ENCODE measurements around the gene TMEM123.

The TMEM123 gene

DNA sequence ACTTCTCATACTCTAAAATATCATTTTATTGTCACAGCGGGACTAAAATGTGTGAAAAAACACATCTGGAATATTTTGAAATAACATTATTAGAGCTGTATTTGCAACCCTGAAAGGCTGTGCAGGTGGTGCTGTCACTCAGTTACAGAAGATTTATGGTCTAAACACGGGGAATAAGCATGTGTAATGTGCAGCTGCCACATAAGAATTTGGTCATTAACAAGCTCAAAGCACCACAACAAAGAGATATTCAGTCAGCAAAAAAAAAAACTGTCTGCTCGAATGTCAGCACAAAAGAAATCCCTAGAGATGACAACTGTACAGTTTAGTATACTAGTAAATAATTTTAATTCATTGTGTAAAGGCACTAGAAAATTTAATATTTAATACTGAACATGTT lies 31.3 kb downstream of the TMEM123 start:
- no peak overlapping the region for H3K27ac ChIP-seq

DNA sequence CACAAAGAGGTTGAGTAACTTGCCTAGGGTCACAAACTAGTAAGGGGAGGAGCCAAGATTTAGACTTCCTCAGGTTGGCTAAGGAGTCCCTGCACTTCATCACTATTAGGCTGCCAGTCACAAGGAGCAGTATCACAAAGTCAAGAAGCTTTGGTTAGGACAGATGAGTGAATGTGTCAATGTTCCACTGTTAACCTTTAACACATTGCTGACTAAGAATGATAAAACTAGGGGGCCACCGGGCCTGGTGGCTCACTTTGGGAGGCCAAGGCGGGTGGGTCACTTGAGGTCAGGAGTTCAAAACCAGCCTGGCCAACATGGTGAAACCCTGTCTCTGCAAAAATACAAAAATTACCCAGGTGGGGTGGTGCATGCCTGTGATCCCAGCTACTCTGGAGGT lies 32.0 kb downstream of the TMEM123 start:
- Histone ChIP-seq H3K27me3 (no peaks in the 10 kb centered on the region), H3K4me1 (ENCODE audit: control insufficient read depth in 1 of 2, insufficient read depth in 1 of 2, low read depth in 1 of 2, low read length in 1 of 2) (peaks cover 0 to 1% of the 10 kb centered on the region in 2 experiments), H3K36me3 (no peaks in the 10 kb centered on the region), H3K4me3 (ENCODE audit: low read depth in 1 of 2, low read length in 1 of 2) (no peak overlapping the region), H3K9me3 (no peaks in the 10 kb centered on the region), H3K27ac (no peak overlapping the region)
- no peak for TF ChIP-seq CTCF (IDR thresholded peaks at IDR 0.05)

More for the DNA sequence above, 31.3 kb downstream of the TMEM123 start:
- Histone ChIP-seq H3K4me1 (ENCODE audit: control insufficient read depth in 1 of 2, insufficient read depth in 1 of 2, low read depth in 1 of 2, low read length in 1 of 2) (peaks cover 6% of the 10 kb centered on the region in 2 experiments), H3K9me3 (no peaks in the 10 kb centered on the region), H3K27me3 (no peaks in the 10 kb centered on the region), H3K36me3 (no peaks in the 10 kb centered on the region), H3K4me3 (ENCODE audit: low read depth in 1 of 2, low read length in 1 of 2) (no peak overlapping the region)
- no peak for TF ChIP-seq CTCF (IDR thresholded peaks at IDR 0.05)

DNA sequence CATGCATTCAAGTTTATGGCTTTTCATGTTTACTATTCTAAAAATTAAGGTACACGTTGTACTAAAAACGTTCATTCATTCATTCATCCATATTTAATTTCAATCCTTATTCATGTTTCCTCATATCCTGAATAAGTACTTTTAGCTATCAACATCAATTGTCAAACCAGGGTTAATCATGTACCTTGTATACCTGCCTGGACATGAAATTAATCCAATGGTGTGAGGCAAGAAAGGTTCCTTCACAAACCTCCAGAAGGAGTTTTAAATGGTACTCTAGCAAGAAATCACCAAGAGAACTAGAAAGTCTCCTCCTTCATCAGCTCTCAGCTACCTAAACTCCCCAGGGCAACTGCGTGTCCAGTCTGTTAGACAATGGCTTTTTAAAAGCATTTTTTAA lies 33.4 kb downstream of the TMEM123 start:
- Histone ChIP-seq H3K4me1 (ENCODE audit: control insufficient read depth in 1 of 2, insufficient read depth in 1 of 2, low read depth in 1 of 2, low read length in 1 of 2) (no peaks in the 10 kb centered on the region), H3K9me3 (no peaks in the 10 kb centered on the region), H3K36me3 (no peaks in the 10 kb centered on the region), H3K27me3 (no peaks in the 10 kb centered on the region), H3K27ac (no peak overlapping the region), H3K4me3 (ENCODE audit: low read depth in 1 of 2, low read length in 1 of 2) (no peak overlapping the region)
- no peak for TF ChIP-seq CTCF (IDR thresholded peaks at IDR 0.05)

- Histone ChIP-seq H3K4me3 (ENCODE audit: low read depth in 1 of 2, low read length in 1 of 2) (no peak overlapping the region), H3K36me3 (no peaks in the 10 kb centered on the region), H3K27ac (no peak overlapping the region), H3K9me3 (no peaks in the 10 kb centered on the region), H3K4me1 (ENCODE audit: control insufficient read depth in 1 of 2, insufficient read depth in 1 of 2, low read depth in 1 of 2, low read length in 1 of 2) (no peaks in the 10 kb centered on the region), H3K27me3 (no peaks in the 10 kb centered on the region)
- TF ChIP-seq CTCF (IDR thresholded peaks at IDR 0.05): no peak
These were observed 35.6 kb downstream of the TMEM123 start for GRCh38 chr11:102416976-102417375.

- no peaks in the 10 kb centered on the region for H3K9me3 ChIP-seq
- no peaks in the 10 kb centered on the region for H3K4me1 ChIP-seq (ENCODE audit: control insufficient read depth in 1 of 2, insufficient read depth in 1 of 2, low read depth in 1 of 2, low read length in 1 of 2)
- no peak for TF ChIP-seq CTCF (IDR thresholded peaks at IDR 0.05)
- H3K4me3 ChIP-seq (ENCODE audit: low read depth in 1 of 2, low read length in 1 of 2): no peak overlapping the region
- no peaks in the 10 kb centered on the region for H3K27me3 ChIP-seq
- H3K27ac ChIP-seq: no peak overlapping the region
- H3K36me3 ChIP-seq: peaks cover 2% of the 10 kb centered on the region
These were observed 37.2 kb downstream of the TMEM123 start for GRCh38 chr11:102415304-102415916.
